ENCODE results near the gene IGFN1.

IGFN1 gene

DNA sequence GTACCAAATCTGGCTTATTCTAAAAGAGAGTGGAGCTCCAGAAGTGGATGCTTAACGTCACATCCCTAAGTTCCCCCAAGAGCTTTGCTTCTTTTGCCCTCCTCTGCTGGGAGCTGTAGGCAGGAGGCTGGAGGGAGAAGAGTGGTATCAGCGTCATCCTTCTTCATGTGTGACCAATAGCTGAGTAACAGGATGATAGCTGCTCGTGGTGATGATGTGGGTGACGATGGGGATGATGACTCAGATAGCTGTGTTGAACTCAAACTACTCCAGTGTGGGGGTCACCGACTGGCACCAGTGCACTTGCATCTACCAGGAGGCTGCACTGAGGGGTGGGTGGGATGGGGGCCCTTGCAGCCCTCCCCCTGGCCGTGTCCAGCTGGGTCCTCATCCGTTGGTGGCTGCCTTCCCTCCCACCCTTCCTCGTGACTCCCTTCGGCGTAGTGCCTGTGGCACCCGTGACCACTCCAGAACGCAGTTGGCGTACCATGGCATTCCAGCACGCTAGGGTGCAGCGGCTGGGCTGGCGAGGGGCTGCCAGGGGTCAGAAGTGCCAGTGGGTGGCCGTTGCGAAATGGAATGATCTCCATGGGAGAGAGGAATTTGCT, 1.1 kb downstream of the IGFN1 start:
- TF ChIP-seq, protein P1, sequence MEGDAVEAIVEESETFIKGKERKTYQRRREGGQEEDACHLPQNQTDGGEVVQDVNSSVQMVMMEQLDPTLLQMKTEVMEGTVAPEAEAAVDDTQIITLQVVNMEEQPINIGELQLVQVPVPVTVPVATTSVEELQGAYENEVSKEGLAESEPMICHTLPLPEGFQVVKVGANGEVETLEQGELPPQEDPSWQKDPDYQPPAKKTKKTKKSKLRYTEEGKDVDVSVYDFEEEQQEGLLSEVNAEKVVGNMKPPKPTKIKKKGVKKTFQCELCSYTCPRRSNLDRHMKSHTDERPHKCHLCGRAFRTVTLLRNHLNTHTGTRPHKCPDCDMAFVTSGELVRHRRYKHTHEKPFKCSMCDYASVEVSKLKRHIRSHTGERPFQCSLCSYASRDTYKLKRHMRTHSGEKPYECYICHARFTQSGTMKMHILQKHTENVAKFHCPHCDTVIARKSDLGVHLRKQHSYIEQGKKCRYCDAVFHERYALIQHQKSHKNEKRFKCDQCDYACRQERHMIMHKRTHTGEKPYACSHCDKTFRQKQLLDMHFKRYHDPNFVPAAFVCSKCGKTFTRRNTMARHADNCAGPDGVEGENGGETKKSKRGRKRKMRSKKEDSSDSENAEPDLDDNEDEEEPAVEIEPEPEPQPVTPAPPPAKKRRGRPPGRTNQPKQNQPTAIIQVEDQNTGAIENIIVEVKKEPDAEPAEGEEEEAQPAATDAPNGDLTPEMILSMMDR (conservative IDR thresholded peaks at IDR 0.05; ENCODE audit: low read depth, low read length), result no peak
- no peak overlapping the region for H3K4me3 ChIP-seq (ENCODE audit: low read depth, low read length)
- peak; percentile 93 for DNase-seq (ENCODE audit: low read depth)

- H3K4me3 ChIP-seq (ENCODE audit: low read depth, low read length), result no peak overlapping the region
- TF ChIP-seq, protein P1 (conservative IDR thresholded peaks at IDR 0.05; ENCODE audit: low read depth, low read length), result no peak
- no peak for DNase-seq (ENCODE audit: low read depth)
Observed at GRCh38 chr1:201192261-201192788, 1.7 kb downstream of the IGFN1 start.

GRCh38 chr1:201194046-201194445, 3.4 kb downstream of the IGFN1 start:
- TF ChIP-seq, protein P1 (conservative IDR thresholded peaks at IDR 0.05; ENCODE audit: low read depth, low read length), result no peak
- no peak overlapping the region for H3K4me3 ChIP-seq (ENCODE audit: low read depth, low read length)
- no peak for DNase-seq (ENCODE audit: low read depth)

- TF ChIP-seq, protein P1 (conservative IDR thresholded peaks at IDR 0.05; ENCODE audit: low read depth, low read length), result no peak
- no peak overlapping the region for H3K4me3 ChIP-seq (ENCODE audit: low read depth, low read length)
- no peak for DNase-seq (ENCODE audit: low read depth)
Observed at GRCh38 chr1:201198598-201198997, 8.0 kb downstream of the IGFN1 start.

- no peak overlapping the region for H3K4me3 ChIP-seq (ENCODE audit: low read depth, low read length)
- TF ChIP-seq, protein P1 (conservative IDR thresholded peaks at IDR 0.05; ENCODE audit: low read depth, low read length), result no peak
- no peak for DNase-seq (ENCODE audit: low read depth)
Observed at GRCh38 chr1:201205036-201205435, 14.4 kb downstream of the IGFN1 start.

GRCh38 chr1:201206176-201206575, 15.6 kb downstream of the IGFN1 start:
- TF ChIP-seq, protein P1 (conservative IDR thresholded peaks at IDR 0.05; ENCODE audit: low read depth, low read length), result no peak
- H3K4me3 ChIP-seq (ENCODE audit: low read depth, low read length), result no peak overlapping the region
- no peak for DNase-seq (ENCODE audit: low read depth)

GRCh38 chr1:201207046-201207445, 16.4 kb downstream of the IGFN1 start:
- DNase-seq (ENCODE audit: low read depth), result no peak
- H3K4me3 ChIP-seq (ENCODE audit: low read depth, low read length), result no peak overlapping the region
- TF ChIP-seq, protein P1 (conservative IDR thresholded peaks at IDR 0.05; ENCODE audit: low read depth, low read length), result no peak

Data from choroid plexus epithelial cell (primary cell).